Testis (tissue), 3 donors: ENCODE results near the gene NPPC. TPM values are rescaled to one million over a fixed set of nuclear protein-coding genes. Genes with fewer than 3 reads are reported as not detected.

ENCODE experiments used
- DNase-seq: peaks from one replicate; pipeline ENCODE4 v3.0.0-alpha.2; 2019
- H3K27ac ChIP-seq, 2 donors: fragments of 200-600 bp; sonication (generic); one replicate each; pipeline ENCODE4 v1.5.1; 2019
- H3K27me3 ChIP-seq: fragments of 200-600 bp; sonication (generic); one replicate; pipeline ENCODE4 v1.5.1; 2019
- H3K36me3 ChIP-seq: fragments of 200-600 bp; sonication (generic); one replicate; pipeline ENCODE4 v1.5.1; 2017; ENCODE audit warnings: low read depth; ENCODE audit errors: missing control alignments
- H3K4me1 ChIP-seq: fragments of 200-600 bp; sonication (generic); one replicate; pipeline ENCODE4 v1.5.1; 2019
- H3K4me3 ChIP-seq, 2 donors: fragments of 200-600 bp; sonication (generic); one replicate each; pipeline ENCODE4 v1.5.1; 2017 to 2019
- H3K9me3 ChIP-seq: fragments of 200-600 bp; sonication (generic); one replicate; pipeline ENCODE4 v1.5.1; 2017
- POLR2A ChIP-seq: fragments of 450-650 bp; IDR thresholded peaks from one replicate; pipeline ENCODE4 v1.6.1; 2017; ENCODE audit warnings: antibody characterized with exemption, mild to moderate bottlenecking, moderate library complexity
- WGBS, 2 donors: methylation state at CpG; one replicate each; pipeline ENCODE4 v1.1.5; 2018; 5-methylcytosine and 5-hydroxymethylcytosine counted together
- intact Hi-C: fragments of 100-400 bp; cut with DNase I; formaldehyde crosslinking; loops from one replicate; pipeline ENCODE4 v1.15.1; 2023; ENCODE audit warnings: low total_unique reads
- polyA plus RNA-seq: library from polyadenylated mRNA; stranded (reverse); fragments of 350-450 nt; fragmentation: Illumina TruSeq; extraction: RNeasy Lipid Tissue Mini Kit (QIAGEN cat#74804); gene quantifications from one replicate; pipeline ENCODE4 v1.2.3, GENCODE V29; 2014; ENCODE audit warnings: low read depth, low replicate concordance; ENCODE audit not compliant: insufficient read depth
- total RNA-seq, 2 donors: library from RNA; depleted of rRNA; stranded (reverse); fragments of >200 nt; gene quantifications; one replicate each; pipeline ENCODE4 v1.2.3, GENCODE V29; 2016
- TF ChIP-seq, protein P1 (sequence below), 3 experiments: fragments of 450-650 bp in 2 of 3; fragments of 200-600 bp in 1 of 3; sonication (generic) in 1 of 3; IDR thresholded peaks; one replicate each; pipeline ENCODE4 v1.5.1; 2016 to 2019; ENCODE audit warnings: antibody characterized with exemption in 3 of 3, mild to moderate bottlenecking in 2 of 3, moderate library complexity in 1 of 3

NPPC gene
- total and polyA plus RNA-seq, 3 donors from 2014 or later = 0.78 TPM; not detected in 2

DNA sequence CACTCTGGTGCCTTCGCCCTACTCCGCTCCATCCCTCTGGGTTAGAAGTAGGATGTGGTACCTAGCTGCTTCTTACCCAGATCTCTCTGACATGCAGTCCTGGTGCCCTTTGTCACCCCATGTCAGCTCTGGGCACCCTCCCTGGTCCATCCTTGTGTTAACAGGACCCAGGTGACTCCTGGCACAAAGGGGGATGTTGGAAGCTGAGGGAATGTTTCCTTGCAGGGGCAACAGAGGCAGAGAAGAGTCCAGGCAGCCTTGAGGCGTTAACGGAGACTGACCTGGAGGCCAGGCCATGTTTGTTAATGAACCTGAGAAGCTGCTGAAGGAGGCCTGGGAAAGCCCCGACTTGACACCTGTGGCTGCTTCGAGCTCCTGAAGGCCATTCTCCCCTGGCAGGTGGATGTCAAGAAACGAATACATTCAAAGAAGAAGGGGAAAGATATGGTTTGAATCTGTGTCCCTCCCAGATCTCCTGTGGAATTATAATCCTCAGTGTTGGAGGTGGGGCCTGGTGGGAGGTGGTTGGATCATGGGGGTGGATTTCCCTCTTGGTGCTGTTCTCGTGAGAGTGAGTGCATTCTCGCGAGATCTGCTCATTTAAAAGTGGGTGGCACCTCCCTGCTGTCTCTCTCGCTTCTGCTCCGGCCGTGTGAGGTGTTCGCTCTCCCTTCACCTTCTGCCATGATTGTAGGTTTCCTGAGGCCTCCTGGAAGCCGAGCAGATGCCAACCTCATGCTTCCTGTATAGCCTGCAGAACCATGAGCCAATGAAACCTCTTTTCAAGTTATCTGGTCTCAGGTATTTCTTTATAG lies 31.4 kb downstream of the NPPC start:
- DNase-seq = no peak
- H3K27me3 ChIP-seq = no peaks in the 10 kb centered on the region
- WGBS, 2 donors = 90 to 93% methylated on average over 15 of the region's 15 CpGs
- intact Hi-C loops = no loop called here
- no peaks in the 10 kb centered on the region for H3K36me3 ChIP-seq
- H3K9me3 ChIP-seq = no peaks in the 10 kb centered on the region
- no peaks in the 10 kb centered on the region for H3K4me1 ChIP-seq
- TF ChIP-seq POLR2A = no peak
- TF ChIP-seq, protein P1, sequence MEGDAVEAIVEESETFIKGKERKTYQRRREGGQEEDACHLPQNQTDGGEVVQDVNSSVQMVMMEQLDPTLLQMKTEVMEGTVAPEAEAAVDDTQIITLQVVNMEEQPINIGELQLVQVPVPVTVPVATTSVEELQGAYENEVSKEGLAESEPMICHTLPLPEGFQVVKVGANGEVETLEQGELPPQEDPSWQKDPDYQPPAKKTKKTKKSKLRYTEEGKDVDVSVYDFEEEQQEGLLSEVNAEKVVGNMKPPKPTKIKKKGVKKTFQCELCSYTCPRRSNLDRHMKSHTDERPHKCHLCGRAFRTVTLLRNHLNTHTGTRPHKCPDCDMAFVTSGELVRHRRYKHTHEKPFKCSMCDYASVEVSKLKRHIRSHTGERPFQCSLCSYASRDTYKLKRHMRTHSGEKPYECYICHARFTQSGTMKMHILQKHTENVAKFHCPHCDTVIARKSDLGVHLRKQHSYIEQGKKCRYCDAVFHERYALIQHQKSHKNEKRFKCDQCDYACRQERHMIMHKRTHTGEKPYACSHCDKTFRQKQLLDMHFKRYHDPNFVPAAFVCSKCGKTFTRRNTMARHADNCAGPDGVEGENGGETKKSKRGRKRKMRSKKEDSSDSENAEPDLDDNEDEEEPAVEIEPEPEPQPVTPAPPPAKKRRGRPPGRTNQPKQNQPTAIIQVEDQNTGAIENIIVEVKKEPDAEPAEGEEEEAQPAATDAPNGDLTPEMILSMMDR (IDR thresholded peaks at IDR 0.05) = no peak
- H3K27ac ChIP-seq = no peak overlapping the region
- H3K4me3 ChIP-seq = no peak overlapping the region

GRCh38 chr2:231891514-231891905 lies 34.7 kb downstream of the NPPC start:
- DNase-seq = peak; percentile 18
- no peak overlapping the region for H3K27ac ChIP-seq

GRCh38 chr2:231890896-231891513 lies 35.2 kb downstream of the NPPC start:
- H3K27me3 ChIP-seq = no peaks in the 10 kb centered on the region
- intact Hi-C loops = no loop called here
- H3K4me1 ChIP-seq = no peaks in the 10 kb centered on the region
- H3K36me3 ChIP-seq = no peaks in the 10 kb centered on the region
- TF ChIP-seq, protein P1 (IDR thresholded peaks at IDR 0.05) = no peak
- TF ChIP-seq POLR2A = no peak
- no peak overlapping the region for H3K4me3 ChIP-seq
- H3K9me3 ChIP-seq = no peaks in the 10 kb centered on the region
- H3K27ac ChIP-seq = no peak overlapping the region
- no peak for DNase-seq
- WGBS, 2 donors = 65 to 76% methylated on average over 11 of the region's 11 CpGs

More at GRCh38 chr2:231891514-231891905, 34.7 kb downstream of the NPPC start:
- TF ChIP-seq POLR2A = no peak
- TF ChIP-seq, protein P1 (IDR thresholded peaks at IDR 0.05) = no peak
- 76 to 80% methylated on average over 11 of the region's 11 CpGs for WGBS, 2 donors
- Histone ChIP-seq H3K27me3 (no peaks in the 10 kb centered on the region), H3K4me3 (no peak overlapping the region), H3K9me3 (no peaks in the 10 kb centered on the region), H3K36me3 (no peaks in the 10 kb centered on the region), H3K4me1 (no peaks in the 10 kb centered on the region)
- intact Hi-C loops = no loop called here

GRCh38 chr2:231887756-231888155 lies 38.4 kb downstream of the NPPC start:
- Histone ChIP-seq H3K36me3 (no peaks in the 10 kb centered on the region), H3K4me3 (no peak overlapping the region), H3K9me3 (no peaks in the 10 kb centered on the region), H3K27ac (no peak overlapping the region), H3K4me1 (no peaks in the 10 kb centered on the region), H3K27me3 (no peaks in the 10 kb centered on the region)
- WGBS, 2 donors = 93 to 95% methylated on average over 6 of the region's 6 CpGs
- intact Hi-C loops = no loop called here
- no peak for DNase-seq
- TF ChIP-seq, protein P1 (IDR thresholded peaks at IDR 0.05) = no peak
- TF ChIP-seq POLR2A = no peak
